Body of pancreas (tissue), 4 donors: Measurements from ENCODE around the gene P2RX4.

Experiments
- POLR2A ChIP-seq, 3 donors: fragments of 450-650 bp; IDR thresholded peaks; one replicate each; pipeline ENCODE4 v1.6.1; 2016; ENCODE audit warnings: antibody characterized with exemption in 3 of 3, mild to moderate bottlenecking in 2 of 3
- TF ChIP-seq, protein P1 (sequence below), 7 experiments: fragments of 450-650 bp in 4 of 7; fragments of 200-600 bp in 3 of 7; sonication (generic) in 3 of 7; IDR thresholded peaks; one replicate each; pipeline ENCODE4 v1.5.1; 2016 to 2019; ENCODE audit warnings: antibody characterized with exemption in 7 of 7

DNA sequence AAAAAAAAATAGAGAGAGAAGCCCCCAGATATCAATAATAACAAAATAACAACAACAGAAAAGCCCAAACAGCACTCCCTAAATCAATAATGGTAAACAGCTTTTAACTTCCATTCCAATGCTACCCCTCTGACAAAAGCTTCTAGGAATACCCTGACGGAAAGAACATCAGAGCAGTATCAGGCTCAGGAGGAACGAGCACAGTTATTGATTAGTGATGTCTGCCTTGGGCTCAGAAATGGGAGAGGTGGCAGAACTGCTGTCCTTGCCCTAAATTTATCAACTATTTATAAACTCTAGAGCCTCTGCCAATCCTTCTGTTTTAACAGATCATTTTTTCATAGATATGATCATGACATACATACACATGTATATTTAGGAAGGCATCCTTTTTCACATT lies 41.9 kb downstream of the P2RX4 start:
- no peak for TF ChIP-seq POLR2A (IDR thresholded peaks at IDR 0.05)
- TF ChIP-seq, protein P1, sequence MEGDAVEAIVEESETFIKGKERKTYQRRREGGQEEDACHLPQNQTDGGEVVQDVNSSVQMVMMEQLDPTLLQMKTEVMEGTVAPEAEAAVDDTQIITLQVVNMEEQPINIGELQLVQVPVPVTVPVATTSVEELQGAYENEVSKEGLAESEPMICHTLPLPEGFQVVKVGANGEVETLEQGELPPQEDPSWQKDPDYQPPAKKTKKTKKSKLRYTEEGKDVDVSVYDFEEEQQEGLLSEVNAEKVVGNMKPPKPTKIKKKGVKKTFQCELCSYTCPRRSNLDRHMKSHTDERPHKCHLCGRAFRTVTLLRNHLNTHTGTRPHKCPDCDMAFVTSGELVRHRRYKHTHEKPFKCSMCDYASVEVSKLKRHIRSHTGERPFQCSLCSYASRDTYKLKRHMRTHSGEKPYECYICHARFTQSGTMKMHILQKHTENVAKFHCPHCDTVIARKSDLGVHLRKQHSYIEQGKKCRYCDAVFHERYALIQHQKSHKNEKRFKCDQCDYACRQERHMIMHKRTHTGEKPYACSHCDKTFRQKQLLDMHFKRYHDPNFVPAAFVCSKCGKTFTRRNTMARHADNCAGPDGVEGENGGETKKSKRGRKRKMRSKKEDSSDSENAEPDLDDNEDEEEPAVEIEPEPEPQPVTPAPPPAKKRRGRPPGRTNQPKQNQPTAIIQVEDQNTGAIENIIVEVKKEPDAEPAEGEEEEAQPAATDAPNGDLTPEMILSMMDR (IDR thresholded peaks at IDR 0.05), result no peak
